Stimulated activated CD4-positive, alpha-beta T cell treated with anti-CD3 and anti-CD28 coated beads, Interleukin-12 subunit alpha, Interleukin-12 subunit beta, amount 100 ng/mL, for 4 hours (primary cell): ENCODE data around the gene ERI3.

Experiments
- DNase-seq: peaks from one replicate; pipeline ENCODE4 v3.0.0-alpha.2; 2020

ERI3 gene

DNA sequence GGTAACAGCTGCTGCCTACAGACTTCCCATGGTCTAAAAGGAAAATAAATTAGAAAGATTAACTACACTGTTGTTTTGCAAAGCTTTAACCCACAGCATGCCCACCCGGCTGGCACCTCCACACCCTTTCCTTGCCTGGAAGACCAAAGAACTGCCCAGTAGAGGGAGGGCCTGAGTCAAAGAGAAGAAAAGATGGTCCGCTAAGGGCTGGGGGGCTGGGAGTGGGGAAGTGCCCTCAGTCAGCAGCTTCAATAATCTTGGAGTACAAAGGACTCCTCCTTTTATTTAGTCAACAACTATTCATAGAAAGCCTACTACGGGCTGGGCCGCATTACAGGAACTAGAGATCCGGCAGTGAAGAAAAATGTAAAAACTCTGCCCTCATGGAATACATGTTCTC lies 40.6 kb downstream of the ERI3 start:
- no peak for DNase-seq

DNA sequence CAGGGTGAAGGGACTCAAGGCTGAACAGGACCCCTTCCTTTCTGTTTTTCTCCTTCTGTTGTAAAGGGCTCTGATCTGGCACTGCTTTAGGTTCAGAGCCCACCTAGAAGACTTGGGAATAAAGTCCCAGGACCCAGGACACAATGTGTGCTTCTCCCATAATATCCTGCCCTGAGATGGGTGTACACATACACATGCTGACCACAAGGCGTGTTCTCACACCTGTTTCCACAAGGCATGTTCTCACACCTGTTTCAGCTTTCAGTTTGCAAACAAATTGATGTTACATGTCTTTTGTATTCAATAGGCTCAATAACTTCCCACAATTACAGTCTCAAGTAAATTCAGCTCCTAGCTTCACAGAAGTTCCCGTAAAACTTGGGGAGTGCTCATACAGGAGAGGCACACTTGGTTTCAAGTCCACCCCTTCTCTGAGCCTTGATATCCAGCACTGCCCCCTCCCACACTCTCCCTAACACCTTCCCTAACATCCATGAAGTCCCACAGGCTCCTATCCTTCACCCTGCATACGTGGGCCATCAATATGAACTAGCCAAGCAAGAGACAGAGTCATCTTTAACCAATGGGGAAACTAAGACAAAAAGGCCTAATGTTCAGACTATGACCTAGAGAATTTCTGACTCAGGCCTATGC lies 41.7 kb downstream of the ERI3 start:
- no peak for DNase-seq

DNA sequence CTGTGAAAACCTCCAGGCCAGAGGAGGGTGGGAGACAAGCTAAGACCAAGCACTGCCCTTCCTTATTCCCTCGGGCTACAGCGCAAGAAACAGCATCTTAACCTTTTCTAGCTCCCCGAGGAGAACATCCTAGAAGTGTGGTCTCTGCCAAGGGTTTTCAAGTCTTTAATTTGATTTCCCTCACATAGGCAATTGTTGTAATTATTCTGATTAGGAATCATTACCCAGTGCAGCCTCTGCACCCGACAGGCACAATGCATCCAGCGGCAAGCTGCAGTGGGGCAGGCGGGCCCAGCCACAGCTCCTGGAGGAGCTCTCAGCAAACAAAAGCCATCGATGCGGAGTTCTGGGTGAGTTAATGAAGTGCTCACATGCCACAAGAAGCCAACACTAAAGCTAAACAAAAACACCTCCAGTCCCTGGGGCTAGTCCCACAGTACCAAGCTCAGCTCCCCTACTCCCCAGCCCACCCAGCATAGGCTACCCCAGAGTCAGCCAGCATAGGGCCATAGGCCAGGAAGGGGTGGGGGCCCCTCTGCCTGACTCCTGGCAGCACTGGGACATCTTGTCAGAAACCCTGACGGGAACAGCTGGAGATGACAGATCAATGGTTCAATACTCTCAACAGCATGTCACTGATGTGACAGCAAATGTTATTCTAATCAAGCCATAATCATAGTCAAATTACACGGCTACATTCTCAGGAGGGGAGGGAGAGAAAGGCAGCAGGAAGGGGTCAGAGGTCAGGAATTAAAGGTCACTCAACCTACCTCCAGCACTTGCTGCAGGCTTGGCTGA lies 42.5 kb downstream of the ERI3 start:
- no peak for DNase-seq

DNA sequence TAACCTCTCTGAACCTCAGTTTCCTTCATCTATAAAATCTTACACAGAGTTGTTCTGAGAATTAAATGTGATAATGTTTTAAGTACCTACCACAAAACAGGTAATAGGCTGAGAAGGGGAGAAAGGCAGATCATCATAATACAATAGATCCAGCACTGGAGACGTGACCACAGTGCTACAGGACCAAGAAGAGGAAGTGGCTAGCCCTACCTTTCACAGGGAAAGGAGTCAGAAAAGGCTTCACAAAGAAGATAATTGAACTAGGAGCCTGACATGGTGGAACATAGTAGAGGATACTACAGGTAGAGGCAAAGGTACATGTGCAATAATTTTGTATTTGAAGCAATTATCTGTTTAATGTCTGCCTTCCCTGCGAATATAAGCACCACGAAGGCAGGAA lies 45.1 kb downstream of the ERI3 start:
- no peak for DNase-seq

DNA sequence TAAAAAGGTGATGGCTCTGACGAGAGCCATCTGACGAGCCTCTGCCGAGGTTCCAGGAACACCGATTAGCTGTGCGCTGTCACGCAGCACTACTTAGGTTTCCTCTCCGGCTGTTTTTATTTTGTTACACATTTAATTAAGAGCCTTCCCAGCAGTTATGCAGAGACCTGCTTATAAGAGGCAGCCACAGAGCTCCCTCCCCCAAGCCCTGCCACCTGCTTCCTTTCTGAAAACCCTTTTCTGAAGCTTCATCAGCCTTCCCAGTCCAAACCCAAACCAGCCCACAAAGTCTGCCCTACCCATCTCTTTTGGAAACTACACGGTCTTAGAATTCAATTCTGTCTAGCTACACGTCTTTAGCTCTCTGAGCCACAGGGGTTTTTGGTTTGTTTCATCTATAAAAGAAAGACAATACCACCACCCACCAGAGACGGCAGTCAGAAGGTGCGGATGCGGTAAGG lies 49.1 kb downstream of the ERI3 start:
- no peak for DNase-seq

DNA sequence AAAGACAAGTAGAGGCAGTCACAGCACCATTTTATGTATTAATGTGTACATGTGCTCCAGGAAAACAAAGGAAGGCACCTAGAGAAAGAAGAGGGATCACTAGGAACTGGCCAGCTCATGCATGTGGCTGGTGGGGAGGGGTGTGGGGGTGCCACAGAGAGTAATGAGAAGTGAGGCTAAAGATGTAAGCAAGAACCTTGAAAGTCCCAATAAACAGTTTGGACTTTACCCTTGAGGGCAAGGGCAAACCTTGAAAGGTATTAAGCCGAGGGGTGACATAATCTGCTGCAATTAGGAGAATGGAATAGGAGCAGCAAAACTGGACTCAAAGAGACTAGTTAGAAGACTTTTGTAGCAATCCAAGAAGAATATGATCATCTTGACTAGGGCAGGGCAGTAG lies 51.5 kb downstream of the ERI3 start:
- no peak for DNase-seq

DNA sequence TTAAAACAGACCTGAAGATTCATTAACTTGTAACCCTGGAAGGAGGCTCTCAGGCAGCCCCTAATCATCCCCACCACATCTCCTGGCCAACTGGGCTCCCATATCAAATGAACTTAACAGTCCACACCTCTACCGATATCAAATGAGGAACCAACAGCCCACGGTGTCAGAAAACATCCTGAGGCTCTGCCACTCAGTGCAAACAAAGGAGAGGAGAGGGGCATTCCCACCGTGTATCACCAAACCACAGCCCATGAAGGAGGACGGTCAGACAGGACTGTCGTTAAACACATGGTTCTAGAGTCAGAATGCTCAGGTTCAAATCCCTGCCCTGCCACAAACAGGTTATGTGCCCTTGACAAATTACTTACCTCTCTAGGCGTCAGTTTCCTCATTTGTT lies 52.5 kb downstream of the ERI3 start:
- DNase-seq: no peak

DNA sequence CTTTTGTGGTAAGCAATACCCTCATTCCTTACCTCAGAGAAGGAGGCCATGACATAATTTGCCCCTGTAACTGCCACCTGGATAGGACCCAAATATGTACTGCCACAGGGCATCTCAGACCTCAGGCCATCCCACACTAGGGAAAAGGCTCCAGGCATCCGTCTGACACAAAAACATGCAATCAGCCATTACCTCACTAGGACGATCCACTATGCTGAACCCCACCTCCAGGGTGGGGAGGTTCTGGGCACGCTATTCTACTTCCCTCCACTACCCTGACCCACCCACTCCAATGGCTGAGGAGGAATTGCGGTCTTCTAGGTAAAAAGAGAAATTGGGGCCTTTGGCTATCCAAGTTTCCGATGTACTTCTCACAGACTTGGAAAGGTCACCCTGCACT lies 53.6 kb downstream of the ERI3 start:
- no peak for DNase-seq

DNA sequence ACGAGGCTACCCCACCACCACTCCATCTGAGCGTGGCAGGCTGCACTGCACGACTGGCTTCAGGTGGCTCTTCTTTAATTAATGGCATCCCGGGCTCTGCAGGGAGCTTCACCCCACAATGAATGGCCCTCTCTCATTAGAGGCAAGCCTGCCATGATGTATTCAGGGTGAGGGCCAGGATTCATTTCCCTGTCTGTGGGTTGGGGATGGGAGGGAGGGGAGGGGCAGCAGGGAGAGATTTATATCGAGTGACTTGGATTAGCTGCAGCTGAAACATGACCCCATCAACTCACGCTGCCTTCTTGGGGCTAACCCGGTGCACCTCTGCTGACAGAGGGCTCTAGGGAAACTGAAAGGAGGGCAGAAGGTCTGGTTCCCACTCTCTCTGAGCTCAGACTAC lies 54.2 kb downstream of the ERI3 start:
- no peak for DNase-seq

DNA sequence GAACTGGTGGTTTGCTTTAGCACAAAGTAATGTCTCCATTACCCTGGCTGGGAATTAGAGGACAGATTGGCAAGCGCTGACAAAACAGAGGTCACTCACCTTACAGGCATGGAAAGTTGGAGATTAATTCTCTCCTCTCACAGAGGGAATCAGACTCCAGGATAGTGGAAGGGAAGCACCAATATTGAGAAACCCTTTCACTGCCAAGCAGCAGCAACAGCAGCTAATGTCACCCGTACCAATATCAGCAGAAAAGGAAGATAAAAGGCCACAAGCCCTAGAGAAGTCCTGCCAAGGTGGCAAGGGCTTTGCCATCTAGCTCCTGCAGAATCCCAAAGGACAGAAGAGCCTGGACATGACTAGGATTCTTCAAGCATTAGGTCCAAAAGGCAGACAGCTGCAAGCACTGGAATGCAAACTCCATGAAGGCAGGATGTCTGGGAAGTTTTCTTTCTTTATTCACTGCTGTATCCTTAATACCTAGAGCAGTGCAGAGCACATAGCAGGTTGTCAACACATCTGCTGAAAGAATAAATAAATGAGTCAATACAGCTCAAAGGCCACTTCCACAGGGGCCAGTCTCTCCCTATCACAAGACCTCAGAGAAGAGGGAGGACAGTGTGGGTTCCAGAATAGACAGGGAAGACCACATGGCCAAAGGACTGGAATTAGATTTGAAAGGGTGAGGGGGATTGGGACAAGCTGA lies 57.2 kb downstream of the ERI3 start:
- no peak for DNase-seq

DNA sequence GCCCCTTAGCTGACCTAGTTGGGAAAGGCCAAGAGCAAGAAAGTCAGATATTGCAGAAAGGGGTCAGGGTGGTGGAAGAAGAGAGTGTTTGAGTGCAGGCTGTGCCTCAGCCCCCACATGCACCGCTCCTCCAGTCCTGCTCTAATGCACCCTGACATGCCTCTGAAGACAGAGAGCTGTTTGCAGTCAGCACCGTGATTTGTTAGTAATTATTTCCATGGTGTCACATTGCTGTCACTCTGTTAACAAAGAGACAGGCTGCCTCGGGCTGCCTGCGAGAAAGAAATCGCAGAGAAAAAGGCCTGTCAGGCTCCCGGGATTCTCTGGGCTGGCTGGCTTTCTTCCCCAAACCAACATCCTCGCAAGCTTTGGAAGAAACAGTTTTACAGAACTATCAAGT lies 58.3 kb downstream of the ERI3 start:
- DNase-seq: no peak

DNA sequence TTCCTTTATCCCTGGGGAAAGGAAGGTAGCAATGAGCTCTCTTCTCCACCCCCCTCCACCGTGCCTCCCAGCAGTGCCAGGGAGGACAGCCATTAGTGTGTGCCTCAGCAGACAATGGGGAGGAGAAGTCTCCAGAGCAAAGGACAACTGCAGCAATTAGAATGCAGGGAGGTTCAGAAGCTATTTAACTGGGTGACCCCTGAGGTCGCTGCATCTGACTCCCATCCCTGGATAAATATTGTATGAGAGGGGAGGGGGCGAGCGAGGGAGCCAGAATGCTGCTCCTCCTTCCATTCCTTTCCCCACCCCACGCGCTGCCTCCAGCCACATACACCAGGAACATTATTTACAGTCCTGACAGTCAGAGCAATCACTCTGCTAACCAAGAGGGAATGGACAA lies 59.0 kb downstream of the ERI3 start:
- no peak for DNase-seq

DNA sequence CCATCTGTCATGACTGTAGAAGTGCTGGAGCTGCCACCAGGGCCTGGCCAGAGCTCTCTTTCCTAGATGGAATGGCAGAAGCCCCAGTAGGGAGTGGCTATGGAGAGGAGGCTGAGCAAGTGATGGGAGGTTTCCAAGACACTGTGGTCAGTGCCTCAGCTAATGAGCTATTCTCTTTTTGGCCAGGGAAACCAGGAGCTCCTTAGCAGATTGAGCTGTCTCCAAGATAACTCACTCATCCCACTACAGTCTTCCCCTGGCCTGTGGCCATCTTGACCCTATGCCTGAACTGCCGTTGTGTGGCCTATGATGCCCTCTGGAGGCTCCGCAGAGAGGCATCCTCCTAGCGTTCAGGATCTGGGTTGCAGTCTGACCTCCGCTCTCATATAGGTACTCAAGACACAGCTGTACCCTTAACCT lies 60.5 kb downstream of the ERI3 start:
- no peak for DNase-seq

DNA sequence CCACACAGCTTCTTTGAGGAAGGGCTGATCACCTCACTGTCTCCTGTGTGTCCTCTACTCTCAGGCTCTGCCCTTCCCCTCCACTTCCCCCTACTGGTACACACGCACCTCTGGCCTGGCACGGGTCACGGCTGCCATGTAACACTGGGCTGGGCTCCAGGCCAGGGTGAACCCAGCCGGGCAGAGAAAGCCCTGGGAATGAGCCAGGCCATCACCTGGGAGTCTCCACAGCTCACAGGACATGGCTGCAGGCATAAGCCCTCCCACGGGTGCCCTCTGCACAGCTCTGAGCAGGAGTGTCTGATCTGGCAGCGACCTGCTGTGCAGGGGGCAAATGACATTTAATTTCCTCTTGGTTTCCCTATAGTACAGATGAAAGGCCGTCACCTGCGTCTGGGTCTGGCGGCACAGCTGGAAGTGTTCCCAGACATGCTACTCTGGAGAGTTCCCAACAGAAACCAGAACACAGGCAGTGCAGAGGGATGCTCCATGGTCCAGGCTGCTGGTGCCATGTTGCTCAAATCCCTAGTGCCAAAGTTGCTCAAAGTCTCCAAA lies 61.2 kb downstream of the ERI3 start:
- no peak for DNase-seq

DNA sequence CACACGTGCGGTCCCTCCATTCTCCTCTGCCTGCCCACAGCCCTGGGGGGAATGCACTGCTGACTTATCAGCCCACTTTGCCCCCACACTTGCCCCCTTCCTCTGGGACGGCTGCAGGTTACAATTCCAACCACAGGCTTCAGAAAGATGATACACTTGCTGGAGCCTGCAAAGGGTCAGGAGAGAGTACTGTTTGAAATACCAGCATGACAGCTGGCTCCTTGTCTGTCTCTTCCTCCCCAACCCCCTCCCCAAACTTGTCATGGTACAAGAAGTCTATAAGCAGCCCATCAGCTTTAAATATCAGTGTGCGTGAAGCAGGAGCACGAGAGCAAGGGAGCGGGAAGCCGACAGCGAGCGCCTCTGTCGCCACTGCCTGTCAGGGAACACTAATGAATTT lies 62.4 kb downstream of the ERI3 start:
- no peak for DNase-seq

DNA sequence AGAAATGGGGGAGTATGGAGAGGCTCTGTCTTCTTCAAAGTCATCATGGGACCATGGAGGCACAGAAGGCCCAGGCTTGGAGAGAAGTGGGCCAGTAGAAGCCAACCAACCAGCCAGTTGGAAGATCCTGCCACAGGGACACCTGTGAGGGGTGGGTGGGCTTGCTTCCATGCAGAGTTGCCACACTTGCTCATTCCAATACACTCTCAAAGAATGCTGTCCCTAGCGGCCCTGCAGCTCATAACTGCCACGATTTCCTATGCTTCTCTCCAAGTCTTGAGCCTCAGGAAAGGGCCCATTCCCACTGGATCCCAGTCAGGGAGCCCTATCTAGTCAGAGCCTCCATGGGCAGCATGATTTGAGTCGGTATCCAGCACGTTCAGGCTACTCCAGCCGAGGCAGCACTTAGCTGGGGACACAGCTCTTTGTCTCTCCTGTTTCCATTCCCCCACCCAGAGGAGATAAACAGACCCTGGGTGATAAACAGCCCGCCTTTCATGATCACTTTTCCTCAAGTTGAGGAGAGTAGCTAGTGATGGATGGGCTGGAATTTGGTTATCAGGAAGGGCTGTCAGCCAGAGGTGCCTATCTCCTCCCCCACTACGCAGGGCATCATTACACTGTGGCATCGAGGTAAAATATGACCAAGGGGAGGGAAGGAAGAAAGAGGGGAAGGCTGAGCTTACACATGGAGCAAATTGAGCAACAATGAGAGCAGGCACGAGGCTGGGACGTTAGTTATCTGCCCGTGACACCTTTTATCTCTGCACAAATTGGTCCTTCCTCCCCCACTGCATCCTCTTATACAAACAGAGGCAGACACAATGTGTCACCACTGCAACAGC lies 64.6 kb downstream of the ERI3 start:
- DNase-seq: no peak

DNA sequence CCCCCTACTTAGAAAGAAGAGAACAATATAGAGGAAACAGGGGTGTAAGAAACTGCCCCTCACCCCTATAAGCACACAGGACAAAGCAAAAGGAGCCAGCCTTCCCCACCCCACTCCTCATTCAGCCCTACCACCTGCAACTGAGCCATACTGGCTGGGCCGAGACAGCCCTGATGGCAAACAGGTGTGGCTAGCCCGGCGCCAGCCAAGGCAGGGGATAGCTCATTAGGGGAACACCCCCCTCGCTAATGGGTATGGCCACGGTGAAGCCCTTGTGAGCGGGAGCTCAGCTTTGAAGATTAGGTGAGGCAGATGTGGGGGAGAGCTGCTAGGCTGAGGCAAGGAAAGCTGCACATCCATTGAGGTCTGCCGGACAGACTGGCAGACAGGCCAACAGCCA lies 65.5 kb downstream of the ERI3 start:
- no peak for DNase-seq

DNA sequence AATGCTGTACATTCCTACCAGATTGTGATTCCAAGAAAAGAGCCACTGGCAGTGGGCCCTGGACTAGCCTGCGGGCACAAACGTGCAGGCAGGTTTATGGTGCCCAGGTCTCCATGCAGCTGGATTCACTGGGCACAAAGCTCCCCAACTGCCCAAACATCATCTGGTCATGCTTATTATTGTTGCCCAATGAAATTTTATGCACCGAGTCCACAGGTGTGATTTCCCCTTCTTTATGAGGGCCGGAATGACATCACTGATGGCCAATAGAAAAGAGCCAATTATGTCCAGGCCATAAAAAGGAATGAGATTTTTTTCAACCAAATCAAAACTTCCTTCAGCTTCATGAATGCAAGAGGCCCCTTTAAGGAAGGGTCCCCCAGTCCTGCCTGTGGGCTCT lies 66.2 kb downstream of the ERI3 start:
- no peak for DNase-seq

DNA sequence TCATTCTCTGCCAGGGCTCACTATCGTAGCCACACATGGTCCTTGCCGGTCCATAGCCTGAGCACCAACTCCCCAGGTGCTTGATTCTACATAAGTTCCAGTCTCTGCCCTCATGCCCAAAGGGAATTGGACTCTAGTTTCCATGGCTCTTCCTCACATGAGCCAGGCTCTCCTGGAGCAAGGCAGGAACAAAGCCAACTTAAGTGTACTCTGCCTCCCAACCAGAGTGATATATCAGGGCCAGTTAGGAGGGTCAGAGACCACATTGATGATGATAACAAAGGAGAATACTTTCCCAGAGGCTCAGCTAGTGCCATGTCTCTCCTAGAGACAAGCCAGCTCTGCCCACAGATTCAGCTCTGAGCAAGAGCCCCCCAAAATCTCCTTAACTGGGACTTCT lies 70.9 kb downstream of the ERI3 start:
- no peak for DNase-seq

DNA sequence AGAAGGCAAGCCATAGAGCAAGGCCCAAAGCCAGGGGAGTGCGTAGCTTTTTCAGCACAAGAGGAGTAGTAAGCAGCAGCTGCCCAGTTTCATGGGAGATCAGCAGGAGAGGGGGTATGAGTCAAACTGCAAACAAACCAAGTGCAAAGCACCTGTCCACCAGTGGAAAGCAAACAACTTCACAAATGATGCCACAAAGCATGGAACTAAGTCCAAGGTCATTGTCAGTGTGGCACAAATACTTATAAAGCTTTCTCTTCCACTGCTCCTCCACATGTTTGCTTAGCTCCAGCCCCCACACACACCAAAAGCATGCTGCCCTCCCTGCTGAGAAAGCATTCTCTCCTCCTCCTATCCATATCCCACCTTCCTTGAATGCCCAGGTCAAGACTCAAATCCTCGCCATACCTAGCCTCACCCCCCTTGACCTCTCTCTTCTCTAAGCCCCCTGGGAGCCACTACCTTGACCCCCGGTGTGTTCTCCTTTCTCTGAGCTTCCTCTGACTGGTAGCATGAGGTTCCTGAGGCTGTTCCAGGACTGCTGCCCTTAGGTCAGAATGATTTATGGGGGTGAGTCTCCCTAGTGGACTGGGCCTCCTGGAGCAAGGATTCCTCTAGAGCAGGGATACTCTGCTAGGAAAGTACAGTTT lies 71.4 kb downstream of the ERI3 start:
- no peak for DNase-seq

DNA sequence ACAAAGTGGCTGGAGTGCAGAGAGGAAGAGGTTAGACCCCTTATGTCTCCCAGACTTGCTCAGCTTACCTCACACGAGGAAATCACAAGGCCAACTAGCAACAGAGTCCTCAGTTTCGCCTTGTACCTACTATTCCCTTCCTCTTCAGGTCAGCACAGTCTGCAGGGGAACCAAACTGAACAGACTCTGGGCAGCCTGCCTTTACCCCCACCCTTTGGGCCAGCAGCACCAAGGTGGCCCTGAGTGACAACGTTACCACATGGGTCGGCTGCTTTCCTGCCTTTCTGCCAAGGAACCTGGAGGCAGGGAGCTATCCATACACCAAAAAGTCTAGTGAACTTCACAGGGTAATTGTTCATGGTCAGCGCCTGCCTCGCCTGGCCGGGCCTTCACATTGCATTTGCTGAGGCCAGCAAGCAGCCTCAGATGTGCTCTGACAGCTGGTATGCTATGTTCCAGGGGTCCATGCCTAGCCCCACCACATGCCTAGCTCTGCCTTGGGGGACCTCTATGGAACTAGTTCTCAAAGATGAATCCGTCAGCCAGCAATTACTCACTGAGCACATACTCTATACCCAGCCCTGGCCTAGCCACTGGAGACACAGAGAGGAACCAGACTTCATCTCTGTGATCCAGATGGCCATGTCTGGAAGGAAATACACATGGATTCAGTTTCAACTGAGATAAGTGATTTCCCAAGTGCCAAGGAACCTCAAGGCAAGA lies 72.2 kb downstream of the ERI3 start:
- DNase-seq: no peak
